T-helper 2 cell treated with Interferon-gamma antibody and Interleukin-4, amounts not matched to agents 5 μg/mL and 100 μg/mL, for 36 hours (primary cell): ENCODE data around the gene ING3.

Experiments used
- DNase-seq: peaks from one replicate; pipeline ENCODE4 v3.0.0; 2021; ENCODE audit warnings: low spot score
- H3K27ac Mint-ChIP-seq: one replicate; pipeline ENCODE4 v1.8.0; 2021; ENCODE audit warnings: mild to moderate bottlenecking, mixed read lengths
- H3K27me3 Mint-ChIP-seq: one replicate; pipeline ENCODE4 v1.8.0; 2021; ENCODE audit warnings: low read depth, mixed read lengths
- H3K36me3 Mint-ChIP-seq: one replicate; pipeline ENCODE4 v1.8.0; 2021; ENCODE audit warnings: low read depth, mixed read lengths
- H3K4me1 Mint-ChIP-seq: one replicate; pipeline ENCODE4 v1.8.0; 2021; ENCODE audit warnings: low read depth, mixed read lengths
- H3K4me3 Mint-ChIP-seq: one replicate; pipeline ENCODE4 v1.8.0; 2022; ENCODE audit warnings: mild to moderate bottlenecking, moderate library complexity, mixed read lengths
- H3K9me3 Mint-ChIP-seq: one replicate; pipeline ENCODE4 v1.8.0; 2021; ENCODE audit warnings: mixed read lengths

Gene ING3

DNA sequence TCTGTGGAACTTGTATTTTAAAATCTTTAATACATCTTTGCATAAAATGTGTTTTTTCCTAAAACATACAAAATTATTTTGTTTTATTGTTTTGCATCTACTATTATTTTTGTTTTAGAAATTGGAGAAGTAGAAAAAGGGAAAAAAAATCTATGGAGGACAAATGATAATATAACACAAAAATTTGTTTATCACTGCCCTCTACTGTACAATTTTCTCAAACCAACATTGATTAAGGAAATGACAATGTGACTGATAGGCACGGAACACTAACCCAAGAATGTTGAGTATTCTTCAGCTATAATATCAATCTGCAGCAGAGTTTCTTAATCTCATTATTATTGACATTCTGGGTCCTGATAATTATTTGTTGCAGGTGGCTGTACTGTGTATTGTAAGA lies 9.5 kb upstream of the ING3 start:
- DNase-seq = no peak

DNA sequence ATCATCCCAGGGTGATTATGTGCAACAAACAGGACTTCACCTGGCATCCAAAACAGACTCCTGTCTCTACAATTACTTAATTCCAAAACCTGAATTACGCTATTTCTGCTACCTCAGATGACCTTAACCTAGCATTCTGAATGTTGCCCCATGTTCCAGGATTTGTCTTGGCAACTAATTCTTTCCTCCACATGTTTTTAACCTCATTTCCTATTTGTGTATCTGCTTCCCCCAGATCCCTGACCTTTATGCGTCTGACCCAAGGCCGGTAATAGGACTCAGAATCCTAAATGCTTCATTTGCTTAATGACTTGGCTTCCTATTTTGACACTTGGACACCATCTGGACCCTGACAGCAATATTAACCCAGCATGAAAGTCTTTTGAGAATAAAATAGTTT lies 8.7 kb upstream of the ING3 start:
- no peak overlapping the region for H3K27ac Mint-ChIP-seq
- DNase-seq = no peak
- H3K27me3 Mint-ChIP-seq = peaks cover 39% of the 10 kb centered on the region
- no peak overlapping the region for H3K4me3 Mint-ChIP-seq
- H3K4me1 Mint-ChIP-seq = peaks cover 2% of the 10 kb centered on the region
- H3K9me3 Mint-ChIP-seq = no peaks in the 10 kb centered on the region
- H3K36me3 Mint-ChIP-seq = no peaks in the 10 kb centered on the region

More for the DNA sequence above, 9.5 kb upstream of the ING3 start:
- Mint-ChIP-seq H3K4me1 (peaks cover 2% of the 10 kb centered on the region), H3K27me3 (peaks cover 35% of the 10 kb centered on the region), H3K4me3 (no peak overlapping the region), H3K36me3 (no peaks in the 10 kb centered on the region), H3K27ac (no peak overlapping the region), H3K9me3 (no peaks in the 10 kb centered on the region)

DNA sequence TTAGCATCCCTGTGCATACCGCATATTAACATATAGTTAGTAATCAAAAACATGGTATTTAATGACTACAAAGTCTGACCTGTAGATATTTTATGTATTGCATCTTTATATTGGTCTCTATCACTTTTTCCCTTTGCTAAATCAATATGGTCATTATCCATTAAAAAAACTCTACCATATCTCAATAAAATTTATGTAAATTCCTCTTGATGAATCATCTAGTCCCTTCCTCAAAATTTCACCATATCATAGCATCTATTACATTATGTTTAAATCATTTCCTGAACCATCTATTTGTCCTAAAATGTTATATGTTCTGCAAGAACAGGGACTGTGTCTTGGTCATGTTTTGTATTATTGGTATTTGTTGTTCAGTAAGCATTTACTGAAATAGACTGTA lies 7.7 kb upstream of the ING3 start:
- Mint-ChIP-seq H3K9me3 (no peaks in the 10 kb centered on the region), H3K27me3 (peaks cover 42% of the 10 kb centered on the region), H3K36me3 (no peaks in the 10 kb centered on the region), H3K4me3 (no peak overlapping the region), H3K27ac (no peak overlapping the region), H3K4me1 (peaks cover 2% of the 10 kb centered on the region)
- DNase-seq = no peak

DNA sequence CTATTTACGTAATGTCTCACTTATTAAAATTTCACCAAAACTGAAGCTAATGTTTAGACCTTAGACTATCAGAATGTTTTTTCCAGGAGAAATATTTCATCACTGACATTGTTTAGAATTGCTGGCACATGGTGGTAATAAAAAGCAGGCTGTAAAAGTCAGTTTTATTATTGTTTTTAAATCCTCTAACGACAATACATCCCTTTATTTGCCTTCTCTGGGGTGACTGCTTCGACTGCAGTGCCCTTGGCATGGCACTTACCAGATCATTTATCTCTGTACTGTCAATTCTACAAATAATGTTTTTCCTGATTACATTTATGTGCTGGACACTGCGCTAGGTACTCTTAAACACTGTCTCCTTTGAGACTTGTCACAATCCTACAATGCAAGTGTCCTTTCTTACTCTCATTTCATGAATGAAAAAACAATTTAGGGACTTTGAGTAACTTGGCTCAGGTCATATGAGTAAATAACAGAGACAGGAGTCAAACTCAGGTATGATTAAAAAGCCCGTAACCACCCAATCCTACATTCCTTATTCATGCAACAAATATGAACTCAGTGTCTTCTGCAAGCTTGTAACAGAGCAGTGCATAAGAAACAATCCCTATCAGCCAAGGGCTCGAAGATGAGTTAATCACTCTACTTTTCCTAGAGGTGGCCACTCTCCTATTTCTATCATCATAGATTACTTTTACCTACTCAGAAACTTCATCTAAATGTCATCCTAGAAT lies 5.6 kb upstream of the ING3 start:
- H3K4me1 Mint-ChIP-seq = peaks cover 11% of the 10 kb centered on the region
- no peak overlapping the region for H3K27ac Mint-ChIP-seq
- no peaks in the 10 kb centered on the region for H3K9me3 Mint-ChIP-seq
- no peak overlapping the region for H3K4me3 Mint-ChIP-seq
- H3K27me3 Mint-ChIP-seq = peaks cover 42% of the 10 kb centered on the region
- H3K36me3 Mint-ChIP-seq = no peaks in the 10 kb centered on the region
- no peak for DNase-seq

DNA sequence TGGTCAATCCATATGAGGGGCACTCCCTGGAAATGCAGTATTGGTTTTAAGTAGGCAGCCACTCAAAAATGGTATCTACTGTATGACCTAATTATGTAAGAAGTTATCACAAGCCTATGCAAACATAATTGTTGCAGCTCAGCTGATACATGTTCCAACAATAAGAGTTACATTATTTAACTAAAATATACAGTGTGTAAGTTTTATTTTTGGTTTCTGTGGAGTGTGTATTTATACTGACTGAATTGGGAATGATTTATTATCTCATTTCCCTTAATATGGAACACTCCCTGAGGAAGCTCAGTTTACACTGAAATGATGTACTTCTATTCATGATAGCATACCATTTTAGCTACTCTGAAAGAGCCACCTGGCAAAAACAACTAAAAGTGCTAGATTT lies 2.6 kb upstream of the ING3 start:
- Mint-ChIP-seq H3K4me1 (peaks cover 18% of the 10 kb centered on the region), H3K27me3 (peaks cover 27% of the 10 kb centered on the region), H3K4me3 (no peak overlapping the region), H3K27ac (no peak overlapping the region), H3K36me3 (peaks cover 10% of the 10 kb centered on the region), H3K9me3 (no peaks in the 10 kb centered on the region)
- DNase-seq = no peak

DNA sequence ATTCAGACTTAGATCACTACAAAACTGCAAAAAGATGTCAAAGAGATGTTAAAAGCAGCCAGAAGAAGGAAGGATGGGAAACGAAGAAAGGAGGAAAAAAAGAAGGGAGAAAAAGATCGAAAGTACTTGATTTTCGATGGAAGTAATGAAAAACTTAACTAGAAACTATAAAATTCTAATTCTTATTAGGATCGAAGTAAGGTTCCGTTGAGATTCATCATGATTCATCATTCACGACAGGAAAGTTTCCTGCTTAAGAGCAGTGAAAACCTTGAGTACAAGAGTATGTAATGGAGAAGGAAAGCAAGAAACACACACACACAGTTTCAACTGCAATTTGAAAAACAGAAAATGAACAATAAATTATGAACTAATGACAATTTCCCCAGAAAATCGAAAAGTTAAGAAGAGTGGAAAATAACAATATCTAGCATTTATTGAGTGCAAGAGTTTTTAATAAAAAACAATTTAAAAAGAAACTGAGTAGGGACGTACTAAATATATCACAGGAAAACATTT lies 1.1 kb upstream of the ING3 start:
- Mint-ChIP-seq H3K4me1 (peaks cover 17% of the 10 kb centered on the region), H3K27ac (peak overlapping the region; percentile 98), H3K9me3 (no peaks in the 10 kb centered on the region), H3K27me3 (peaks cover 23% of the 10 kb centered on the region), H3K36me3 (peaks cover 17% of the 10 kb centered on the region), H3K4me3 (peak overlapping the region; percentile 93)
- DNase-seq = no peak

DNA sequence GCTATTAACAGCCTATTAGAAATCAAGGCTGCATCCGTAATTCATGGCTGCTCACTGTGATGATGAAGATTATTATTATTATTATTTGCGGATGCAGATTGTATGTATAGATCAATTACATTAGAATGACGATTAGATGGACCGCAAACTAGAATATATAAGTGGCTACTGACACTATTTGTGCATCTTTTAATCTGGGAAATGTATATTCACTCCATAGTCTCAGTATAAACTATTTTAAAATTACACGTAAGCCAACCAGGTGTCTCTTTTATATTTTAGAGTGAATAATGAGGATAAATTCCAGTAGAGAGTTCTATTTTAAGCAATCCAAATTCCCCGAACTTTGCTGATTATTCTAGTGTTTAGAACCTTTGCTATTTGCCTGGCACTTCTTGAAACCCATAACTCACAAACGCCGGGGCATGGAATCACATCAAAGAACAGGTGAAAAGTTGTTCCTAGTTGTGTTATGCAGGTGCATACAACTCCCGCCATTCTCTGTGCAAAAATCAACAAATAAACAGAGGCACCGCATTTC lies 509 bp upstream of the ING3 start:
- Mint-ChIP-seq H3K4me1 (peaks cover 19% of the 10 kb centered on the region), H3K36me3 (peaks cover 20% of the 10 kb centered on the region), H3K27ac (peak overlapping the region; percentile 98), H3K27me3 (peaks cover 18% of the 10 kb centered on the region), H3K9me3 (no peaks in the 10 kb centered on the region), H3K4me3 (peak overlapping the region; percentile 93)
- DNase-seq = no peak

DNA sequence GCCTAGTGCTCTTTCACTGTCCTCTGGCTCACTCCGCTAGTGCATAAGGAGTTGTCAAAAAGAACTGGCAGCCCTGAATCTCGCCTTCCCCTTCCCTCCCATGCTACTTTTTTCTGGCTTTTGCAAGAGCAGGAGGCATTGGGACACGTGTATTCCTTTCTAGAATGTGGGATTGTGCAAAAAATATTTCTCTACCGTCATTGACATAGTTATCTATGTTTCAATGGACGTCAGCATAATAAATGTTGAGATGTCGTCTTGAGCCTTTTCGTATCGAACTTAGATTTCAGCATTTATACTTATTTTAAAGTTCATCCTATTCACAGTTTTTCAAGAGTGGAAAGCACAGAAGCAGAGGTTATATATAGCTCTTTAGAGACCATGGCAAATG lies 727 bp downstream of the ING3 start:
- peaks cover 8% of the 10 kb centered on the region for H3K27me3 Mint-ChIP-seq
- peaks cover 30% of the 10 kb centered on the region for H3K4me1 Mint-ChIP-seq
- H3K27ac Mint-ChIP-seq = peak overlapping the region; percentile 98
- H3K9me3 Mint-ChIP-seq = no peaks in the 10 kb centered on the region
- H3K4me3 Mint-ChIP-seq = peak overlapping the region; percentile 93
- DNase-seq = no peak
- H3K36me3 Mint-ChIP-seq = peaks cover 30% of the 10 kb centered on the region

DNA sequence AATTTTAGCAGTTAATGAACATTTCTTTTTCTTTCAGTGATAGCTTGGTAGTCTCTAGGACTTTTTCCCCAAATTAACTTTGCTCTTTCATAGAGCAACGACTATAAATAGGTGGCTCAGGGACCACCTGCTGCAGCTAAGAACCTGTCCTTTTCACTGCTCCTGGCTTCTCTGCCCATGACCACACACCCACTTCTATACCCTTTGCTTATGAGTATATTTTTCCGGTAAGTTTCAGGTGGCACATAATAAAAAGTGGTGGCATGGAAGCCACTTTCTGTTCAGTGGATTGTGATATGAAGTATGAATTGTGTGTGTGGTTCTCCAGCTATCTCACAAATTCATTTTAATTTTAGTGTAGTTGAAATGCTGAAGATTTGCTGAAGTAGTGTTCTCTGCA lies 1.2 kb downstream of the ING3 start:
- peaks cover 34% of the 10 kb centered on the region for H3K36me3 Mint-ChIP-seq
- peak overlapping the region; percentile 93 for H3K4me3 Mint-ChIP-seq
- peaks cover 30% of the 10 kb centered on the region for H3K4me1 Mint-ChIP-seq
- H3K27me3 Mint-ChIP-seq = peaks cover 6% of the 10 kb centered on the region
- no peaks in the 10 kb centered on the region for H3K9me3 Mint-ChIP-seq
- no peak for DNase-seq
- H3K27ac Mint-ChIP-seq = peak overlapping the region; percentile 74

DNA sequence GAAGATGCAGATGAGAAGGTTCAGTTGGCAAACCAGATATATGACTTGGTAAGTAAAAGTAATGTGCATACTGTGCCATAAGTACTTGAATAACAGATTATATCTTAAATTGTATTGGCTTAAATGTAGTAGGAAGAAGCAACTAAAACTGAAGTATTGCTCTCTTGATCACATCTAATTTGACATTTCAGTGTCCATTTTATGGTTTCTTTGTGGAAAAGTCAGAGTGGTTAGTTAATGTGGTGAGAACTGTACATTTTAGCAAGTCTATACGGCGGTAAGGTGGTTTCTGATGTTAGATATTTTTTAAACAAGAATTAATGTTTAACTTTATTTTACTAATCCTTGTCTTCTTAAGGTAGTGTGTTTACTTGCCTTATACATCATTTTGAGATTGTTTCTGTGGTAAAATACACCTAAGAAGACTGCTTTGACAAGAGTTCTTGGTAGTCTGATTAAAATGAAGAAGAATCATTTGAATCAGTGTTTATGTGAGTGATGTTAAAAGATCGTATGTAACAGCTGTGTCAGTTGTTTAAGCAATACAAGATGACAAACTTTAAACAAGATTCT lies 5.1 kb downstream of the ING3 start:
- peaks cover 56% of the 10 kb centered on the region for H3K36me3 Mint-ChIP-seq
- H3K9me3 Mint-ChIP-seq = no peaks in the 10 kb centered on the region
- DNase-seq = no peak
- peaks cover 25% of the 10 kb centered on the region for H3K4me1 Mint-ChIP-seq
- H3K4me3 Mint-ChIP-seq = peak overlapping the region; percentile 49
- no peaks in the 10 kb centered on the region for H3K27me3 Mint-ChIP-seq
- H3K27ac Mint-ChIP-seq = peak overlapping the region; percentile 61

DNA sequence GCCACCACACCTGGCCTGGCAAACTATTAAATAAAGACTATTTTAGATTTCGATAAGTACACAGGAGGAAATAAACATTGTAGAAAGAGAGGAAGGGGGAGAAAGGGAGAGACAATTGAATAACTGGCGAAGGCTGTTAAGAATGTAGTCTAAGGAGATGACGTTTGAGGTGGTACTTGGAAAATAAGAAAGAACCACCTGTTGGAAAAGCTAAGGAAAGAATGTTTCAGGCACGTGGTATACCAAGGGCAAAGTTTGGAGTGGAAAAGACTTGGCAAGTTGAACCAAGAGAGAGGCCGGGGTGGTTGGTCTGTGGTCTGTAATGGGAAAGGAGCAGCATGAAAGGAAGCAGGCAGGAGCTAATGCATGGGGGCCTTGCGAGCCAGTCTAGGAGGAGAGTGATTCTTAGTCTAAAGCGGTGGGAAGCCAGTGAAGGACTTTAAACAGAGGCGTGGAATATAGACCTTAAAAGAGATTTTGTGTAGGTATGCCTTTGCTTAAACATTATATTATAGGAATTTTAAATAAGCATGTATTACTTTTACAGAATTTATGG lies 9.4 kb downstream of the ING3 start:
- Mint-ChIP-seq H3K36me3 (peaks cover 54% of the 10 kb centered on the region), H3K4me3 (no peak overlapping the region), H3K27me3 (no peaks in the 10 kb centered on the region), H3K4me1 (peaks cover 23% of the 10 kb centered on the region), H3K9me3 (no peaks in the 10 kb centered on the region), H3K27ac (no peak overlapping the region)
- DNase-seq = no peak

DNA sequence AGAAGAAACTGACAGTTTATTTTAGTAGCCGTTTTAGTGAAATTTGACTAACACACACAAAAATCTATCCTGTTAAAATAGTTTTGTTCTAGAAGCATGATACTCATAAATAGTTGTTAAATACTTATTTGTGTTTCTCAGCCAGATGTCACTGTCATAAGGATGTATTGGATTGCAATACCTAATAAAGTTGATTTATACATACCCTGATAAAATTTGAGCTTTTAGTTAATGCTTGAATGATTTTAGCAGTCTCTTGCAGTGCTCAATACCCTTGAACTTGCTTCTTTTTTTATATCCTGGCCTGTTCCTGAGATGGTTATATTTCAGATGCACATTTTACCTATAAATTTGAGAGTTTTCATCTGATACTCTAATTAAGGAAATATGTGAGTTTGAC lies 10.1 kb downstream of the ING3 start:
- Mint-ChIP-seq H3K27me3 (no peaks in the 10 kb centered on the region), H3K36me3 (peaks cover 52% of the 10 kb centered on the region), H3K9me3 (no peaks in the 10 kb centered on the region), H3K27ac (no peak overlapping the region), H3K4me1 (peaks cover 18% of the 10 kb centered on the region), H3K4me3 (no peak overlapping the region)
- DNase-seq = no peak

DNA sequence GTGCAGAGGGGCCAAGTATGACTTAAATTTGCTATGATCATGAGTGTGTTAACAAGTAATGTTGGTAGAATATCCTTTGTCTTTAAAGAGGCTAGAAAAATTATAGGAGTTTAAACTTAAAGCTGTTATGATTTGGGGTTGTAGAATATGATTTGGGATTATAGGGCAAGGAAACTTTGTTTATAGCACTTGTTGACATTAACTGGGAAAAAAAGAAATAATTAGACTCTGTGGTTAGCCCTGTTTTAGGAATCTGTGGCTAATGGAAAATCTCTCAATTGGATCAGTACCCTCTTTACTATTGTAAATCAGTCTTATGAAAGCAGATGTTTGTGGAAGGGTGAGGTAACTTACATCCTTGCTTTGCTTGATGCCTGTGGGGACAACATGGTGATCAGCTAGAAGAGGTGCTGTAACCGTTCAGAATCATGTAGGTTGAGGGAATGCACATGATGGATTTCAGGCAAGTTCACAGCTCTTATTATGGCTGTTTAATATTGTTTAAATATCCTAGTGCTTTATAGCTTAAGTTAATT lies 11.1 kb downstream of the ING3 start:
- no peak overlapping the region for H3K4me3 Mint-ChIP-seq
- DNase-seq = no peak
- H3K9me3 Mint-ChIP-seq = no peaks in the 10 kb centered on the region
- H3K27ac Mint-ChIP-seq = no peak overlapping the region
- H3K4me1 Mint-ChIP-seq = peaks cover 12% of the 10 kb centered on the region
- H3K36me3 Mint-ChIP-seq = peaks cover 50% of the 10 kb centered on the region
- H3K27me3 Mint-ChIP-seq = no peaks in the 10 kb centered on the region

DNA sequence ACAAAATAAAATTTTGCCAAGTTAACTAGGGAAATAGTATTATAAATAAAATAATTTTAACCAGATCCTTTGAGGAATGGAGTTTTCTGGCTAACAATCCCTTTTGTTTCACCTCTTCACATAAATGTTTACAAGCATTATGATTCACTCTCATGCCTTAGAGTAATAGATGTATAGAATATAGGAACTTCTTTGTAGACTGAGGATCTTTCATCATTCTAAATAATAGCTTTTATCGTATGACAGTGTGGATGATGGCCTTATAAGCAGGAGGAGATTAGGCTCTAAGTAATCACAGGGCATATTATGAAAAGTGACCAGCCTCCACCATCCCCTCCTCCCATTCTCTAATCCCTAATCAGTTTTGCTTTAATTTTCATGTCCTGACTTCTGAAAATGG lies 13.5 kb downstream of the ING3 start:
- H3K4me1 Mint-ChIP-seq = peaks cover 11% of the 10 kb centered on the region
- no peak overlapping the region for H3K4me3 Mint-ChIP-seq
- peaks cover 46% of the 10 kb centered on the region for H3K36me3 Mint-ChIP-seq
- DNase-seq = no peak
- no peaks in the 10 kb centered on the region for H3K27me3 Mint-ChIP-seq
- H3K27ac Mint-ChIP-seq = no peak overlapping the region
- H3K9me3 Mint-ChIP-seq = no peaks in the 10 kb centered on the region
